ENCODE measurements around the gene ADK.

GRCh38 chr10:74121368-74121767, 29.7 kb upstream of the ADK start:
- no peak for TF ChIP-seq POLR2AphosphoS5 (IDR thresholded peaks at IDR 0.05)
- TF ChIP-seq CTCF (IDR thresholded peaks at IDR 0.05): no peak
- TF ChIP-seq POLR2A (IDR thresholded peaks at IDR 0.05): no peak

Data from breast epithelium (tissue), 3 donors.